ENCODE data around the gene TNFAIP8. TPM values are rescaled to one million over a fixed set of nuclear protein-coding genes. Genes with fewer than 3 reads are reported as not detected.

The TNFAIP8 gene
- total RNA-seq, 1 donor from 2014 or later, result 17.1 TPM

DNA sequence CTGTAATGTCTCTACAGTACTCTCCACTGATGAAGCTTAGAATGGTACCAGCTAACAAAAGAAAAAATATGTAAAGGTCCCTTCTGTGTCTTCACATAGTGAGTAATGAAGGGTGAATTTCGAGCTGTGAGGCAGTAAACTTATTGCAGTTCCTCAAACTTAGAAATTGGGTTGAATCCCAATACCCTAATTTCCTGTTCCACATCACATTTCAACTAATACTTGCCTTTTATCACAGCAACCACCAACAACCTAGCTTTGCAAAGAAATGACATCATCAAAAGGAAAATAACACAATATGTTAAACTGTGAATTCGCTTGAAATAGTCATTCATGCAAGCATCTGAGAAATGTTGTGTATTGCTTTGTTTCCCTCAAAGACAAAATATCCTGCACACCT, 9.4 kb upstream of the TNFAIP8 start:
- no peak for DNase-seq (ENCODE audit: low spot score)

DNA sequence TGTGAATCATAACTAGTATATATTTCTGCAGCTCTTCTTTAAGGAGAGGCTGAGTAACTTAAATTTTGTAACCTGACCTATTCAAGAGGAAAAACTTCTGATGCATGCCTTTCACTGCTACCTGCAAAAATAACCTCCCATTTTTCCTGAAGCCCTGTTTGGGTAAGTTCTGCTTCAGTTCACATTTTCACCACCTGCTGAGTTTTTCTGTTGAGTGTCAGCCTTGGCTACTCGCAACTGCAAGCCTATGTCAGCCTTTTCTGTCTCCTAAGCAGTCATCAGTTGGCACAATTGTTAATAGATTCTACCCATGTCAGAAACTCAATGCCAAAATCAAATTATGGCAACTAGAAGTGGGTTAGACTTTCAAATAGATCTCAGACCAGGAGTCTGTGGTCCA, 8.2 kb upstream of the TNFAIP8 start:
- DNase-seq (ENCODE audit: low spot score), result no peak

DNA sequence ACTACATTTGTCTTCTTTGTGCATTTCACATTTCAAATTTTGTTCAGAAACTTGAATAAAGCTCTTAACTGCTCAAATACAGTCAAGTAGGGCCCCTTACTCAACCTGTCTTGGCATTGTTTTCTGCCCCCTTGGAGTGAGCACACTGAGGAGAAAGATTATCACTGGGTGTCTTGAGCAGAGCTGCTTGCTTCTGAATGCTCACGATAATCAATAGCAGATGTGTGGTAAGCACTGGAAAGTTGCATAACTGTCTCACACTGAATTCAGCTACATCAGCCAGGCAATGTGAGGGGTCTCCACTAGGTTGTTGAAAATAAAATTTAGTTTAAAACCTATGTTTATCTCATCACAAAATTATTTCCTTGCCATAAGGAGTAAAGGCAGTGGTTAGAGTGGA, 7.8 kb upstream of the TNFAIP8 start:
- DNase-seq (ENCODE audit: low spot score), result no peak

GRCh38 chr5:119353213-119353612, 2.6 kb upstream of the TNFAIP8 start:
- DNase-seq (ENCODE audit: low spot score), result no peak

DNA sequence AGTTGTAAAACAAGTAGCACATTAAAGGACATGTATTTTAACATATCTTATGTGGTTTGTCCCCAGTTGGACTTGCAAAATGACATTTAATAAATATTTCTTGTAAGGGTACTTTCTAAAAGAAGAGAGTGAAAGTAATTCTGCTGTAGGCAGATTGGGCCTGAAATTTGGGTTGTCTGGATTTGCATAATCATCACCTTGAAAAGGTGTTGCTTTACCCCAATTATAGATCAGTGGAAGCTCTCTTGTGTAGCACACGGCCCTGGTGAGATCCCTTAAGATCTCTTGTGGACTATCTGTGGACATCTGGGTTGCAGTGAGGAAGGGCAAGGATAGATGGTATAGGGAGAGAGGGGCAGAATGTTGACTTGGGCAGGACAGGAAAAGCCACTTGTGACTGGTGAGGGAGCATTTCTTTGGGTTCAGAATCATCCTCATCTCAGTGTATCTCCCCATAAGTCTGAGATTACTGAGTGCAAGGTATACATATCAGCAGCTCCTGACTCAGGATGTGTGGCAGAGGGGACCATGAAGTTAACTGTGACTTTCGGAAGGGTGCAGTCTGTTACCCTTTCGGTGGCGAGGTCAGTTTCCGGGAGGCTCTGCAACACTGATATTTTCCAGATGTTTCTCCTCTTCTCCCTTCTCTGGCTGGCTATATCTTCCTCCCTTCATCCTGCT, 2.0 kb upstream of the TNFAIP8 start:
- no peak for DNase-seq (ENCODE audit: low spot score)

GRCh38 chr5:119354537-119355243, 1.1 kb upstream of the TNFAIP8 start:
- DNase-seq (ENCODE audit: low spot score), result no peak

DNA sequence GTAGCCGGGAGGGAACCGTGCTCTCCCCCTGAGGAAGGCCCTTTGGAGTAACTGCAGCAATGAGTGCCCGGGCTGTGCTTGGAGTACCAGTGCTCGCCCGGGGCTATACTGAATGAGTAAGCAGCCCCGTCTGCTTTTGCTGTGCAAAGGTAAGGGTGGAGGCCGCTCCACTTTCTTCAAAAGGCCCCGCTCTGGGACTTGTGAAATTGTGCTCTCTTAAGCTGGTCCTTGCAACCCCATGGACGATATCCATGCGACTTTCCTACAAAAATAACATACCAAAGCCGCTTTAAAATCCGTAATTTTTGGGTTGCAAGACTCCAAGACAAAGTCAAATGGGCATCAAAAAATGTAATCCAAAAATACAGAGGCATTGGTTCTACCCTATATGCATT, 578 bp upstream of the TNFAIP8 start:
- no peak for DNase-seq (ENCODE audit: low spot score)

DNA sequence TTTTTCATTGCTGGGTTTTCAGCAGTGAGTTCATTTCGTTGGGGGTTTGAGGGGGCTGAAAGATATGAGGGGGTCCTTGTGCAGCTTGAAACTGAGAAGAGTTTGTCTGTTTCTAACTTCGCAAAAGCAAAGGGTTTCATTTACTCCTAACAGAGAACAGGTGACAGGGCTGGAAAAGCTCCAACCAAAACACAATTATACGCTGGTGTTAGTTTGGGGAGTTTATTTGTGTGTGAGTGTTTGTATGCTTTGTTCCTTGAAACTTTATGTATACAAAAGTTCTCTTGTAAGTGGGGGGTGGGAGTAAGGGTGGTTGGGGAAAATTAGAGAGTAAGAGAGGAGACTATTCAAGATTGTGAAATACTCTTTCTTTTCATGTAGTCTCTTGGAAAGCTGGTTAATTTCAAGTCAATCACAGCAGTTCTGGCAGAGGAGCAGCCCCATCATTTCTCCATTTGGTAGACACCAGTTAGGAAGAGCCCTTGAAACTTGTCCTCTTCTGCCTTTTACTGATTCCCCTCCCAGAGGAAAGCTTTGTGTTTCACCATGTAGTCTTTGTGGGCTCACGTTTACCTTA, 881 bp downstream of the TNFAIP8 start:
- no peak for DNase-seq (ENCODE audit: low spot score)

GRCh38 chr5:119357270-119357669, 1.5 kb downstream of the TNFAIP8 start:
- DNase-seq (ENCODE audit: low spot score), result no peak

DNA sequence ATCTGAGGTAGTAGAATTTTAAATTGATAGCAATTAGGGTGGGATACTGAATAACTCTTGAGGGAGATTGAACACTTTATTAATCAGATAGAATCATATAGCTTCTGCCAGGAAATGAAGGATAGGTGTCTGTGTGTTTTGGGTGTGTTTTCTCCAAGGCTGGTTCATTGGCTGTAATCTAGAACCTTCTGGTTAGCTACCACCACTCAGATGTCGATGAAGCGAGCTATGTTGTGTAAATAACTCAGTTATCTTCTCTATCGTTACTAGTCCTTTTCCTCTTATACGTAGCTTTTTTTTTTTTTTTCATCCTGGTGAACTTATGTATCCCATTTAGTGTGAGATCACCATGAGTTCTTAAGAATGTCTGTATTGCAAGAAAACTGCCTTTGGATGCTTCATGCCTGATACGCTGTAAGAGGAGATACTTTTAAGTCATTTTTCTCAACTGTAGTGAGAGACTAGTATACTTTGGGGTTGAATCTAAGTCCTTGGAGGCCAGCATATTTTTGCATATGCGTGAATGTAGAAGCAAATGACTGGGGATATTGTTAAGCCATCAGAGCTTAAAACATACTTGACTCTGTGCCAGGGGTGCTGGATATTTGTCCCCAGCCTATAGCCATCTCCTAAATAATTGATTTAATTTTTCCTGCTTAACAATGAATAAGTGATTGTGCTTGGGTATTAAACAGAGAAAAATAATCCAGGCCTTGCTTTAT, 2.1 kb downstream of the TNFAIP8 start:
- no peak for DNase-seq (ENCODE audit: low spot score)

- no peak for DNase-seq (ENCODE audit: low spot score)
Observed at GRCh38 chr5:119358530-119358900, 2.7 kb downstream of the TNFAIP8 start.

GRCh38 chr5:119358901-119359603, 3.2 kb downstream of the TNFAIP8 start:
- DNase-seq (ENCODE audit: low spot score), result no peak

- DNase-seq (ENCODE audit: low spot score), result no peak
Observed at GRCh38 chr5:119359737-119360413, 4.1 kb downstream of the TNFAIP8 start.

GRCh38 chr5:119360905-119361593, 5.2 kb downstream of the TNFAIP8 start:
- no peak for DNase-seq (ENCODE audit: low spot score)

- no peak for DNase-seq (ENCODE audit: low spot score)
Observed at GRCh38 chr5:119361594-119362125, 5.8 kb downstream of the TNFAIP8 start.

DNA sequence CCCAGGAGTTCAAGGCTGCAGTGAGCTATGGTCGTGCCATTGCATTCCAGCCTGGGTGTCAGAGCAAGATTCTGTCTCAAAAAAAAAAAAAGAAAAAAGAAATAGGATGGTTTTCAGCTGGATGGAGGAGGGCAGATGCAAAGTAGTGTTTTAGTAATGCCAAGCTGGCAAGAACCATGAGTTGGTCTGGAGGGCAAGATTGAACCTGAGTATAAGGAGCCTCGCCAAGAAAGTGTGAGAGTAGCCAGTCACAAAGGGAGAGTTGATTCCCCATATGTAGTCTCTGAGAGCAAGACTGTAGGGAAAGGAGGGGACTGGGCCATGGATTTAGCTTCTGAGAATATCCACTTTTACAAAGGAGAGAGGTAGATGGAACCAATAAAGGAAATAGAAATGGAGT, 6.9 kb downstream of the TNFAIP8 start:
- DNase-seq (ENCODE audit: low spot score), result no peak

DNA sequence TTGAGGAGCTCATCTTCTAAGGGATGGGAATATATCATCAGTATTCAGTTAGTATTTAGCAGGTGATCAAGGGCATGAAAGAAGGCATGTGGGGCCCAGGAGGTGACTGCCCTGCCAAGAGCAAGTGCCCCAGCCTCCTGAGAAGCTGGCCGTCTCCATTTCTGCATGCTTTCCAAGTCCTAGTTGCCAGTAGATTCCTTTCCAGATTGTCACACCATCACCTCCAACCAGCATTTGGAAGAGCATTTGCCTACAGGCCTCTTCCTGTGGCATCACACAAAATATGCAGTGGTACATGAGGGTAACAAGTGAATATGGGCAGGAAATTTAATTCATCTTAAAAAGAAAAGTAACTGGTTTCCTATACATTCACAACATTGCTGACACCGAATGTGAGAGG, 7.5 kb downstream of the TNFAIP8 start:
- DNase-seq (ENCODE audit: low spot score), result no peak

DNA sequence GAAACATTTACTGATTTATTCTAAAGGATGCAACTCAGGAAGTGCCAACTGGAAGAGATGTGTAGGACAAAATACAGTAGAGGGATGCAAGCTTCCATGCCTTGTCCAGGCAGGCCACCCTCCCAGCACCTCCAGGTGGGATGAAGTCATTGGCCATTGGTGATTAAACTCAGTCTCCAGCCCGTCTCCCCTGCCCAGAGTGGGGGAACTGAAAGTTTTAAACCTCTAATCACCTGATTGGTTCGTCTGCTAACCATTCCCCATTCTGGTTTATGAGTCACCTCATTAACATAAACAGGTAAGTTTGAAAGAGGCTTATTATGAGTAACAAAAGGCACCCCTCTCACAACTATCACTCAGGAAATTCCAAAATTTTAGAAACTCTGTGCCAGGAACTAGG, 8.1 kb downstream of the TNFAIP8 start:
- DNase-seq (ENCODE audit: low spot score), result no peak

DNA sequence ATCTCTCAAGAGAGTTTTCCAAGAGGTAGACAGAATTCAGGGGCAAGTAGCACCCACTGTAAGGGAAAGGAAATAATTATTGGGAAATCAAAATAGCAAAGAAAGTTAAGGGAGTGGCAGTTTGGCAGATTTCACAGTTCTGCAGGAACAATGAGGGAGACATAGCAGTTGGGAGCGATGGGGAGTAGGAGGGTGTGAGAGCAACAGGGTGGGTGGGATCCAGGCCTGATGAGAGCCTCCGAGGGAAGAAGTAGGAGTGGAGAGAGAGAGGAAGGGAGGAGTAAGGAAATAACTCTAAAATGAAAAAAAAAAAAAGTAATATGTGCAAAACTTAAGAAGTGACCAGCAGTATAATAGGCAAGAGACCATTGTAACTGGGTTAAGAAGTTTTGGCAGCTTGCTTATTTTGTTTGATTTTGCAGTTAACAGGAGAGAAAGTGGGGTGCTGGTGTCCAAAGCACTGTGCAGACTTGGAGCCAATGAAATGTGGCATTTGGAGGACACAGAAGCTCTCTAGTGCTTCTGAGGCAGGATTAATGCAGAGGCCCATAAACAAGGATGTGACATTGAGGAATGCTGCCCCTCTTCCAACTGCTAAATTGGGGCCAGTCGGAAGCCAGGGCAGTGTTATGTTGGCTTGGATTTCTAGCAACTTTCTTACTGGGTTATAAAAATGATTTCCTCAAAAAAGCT, 10.2 kb downstream of the TNFAIP8 start:
- DNase-seq (ENCODE audit: low spot score), result no peak

GRCh38 chr5:119366540-119366881, 10.7 kb downstream of the TNFAIP8 start:
- DNase-seq (ENCODE audit: low spot score), result no peak
